Lower lobe of right lung (tissue), 2 donors: ENCODE data around the gene AQP1. TPM values are rescaled to one million over a fixed set of nuclear protein-coding genes. Genes with fewer than 3 reads are reported as not detected.

Experiments used
- ATAC-seq, 2 donors: fragments of 200-7000 bp; cut with Tn5 transposase; one replicate each; pipeline ENCODE4 v1.9.1; 2020 to 2022; ENCODE audit warnings: mild to moderate bottlenecking in 2 of 2, moderate library complexity in 2 of 2
- DNase-seq: peaks from one replicate; pipeline ENCODE4 v3.0.0-alpha.2; 2020
- H3K27ac ChIP-seq: fragments of 200-600 bp; one replicate; pipeline ENCODE4 v1.8.0; 2022
- H3K27me3 ChIP-seq: fragments of 200-600 bp; one replicate; pipeline ENCODE4 v1.8.0; 2022; ENCODE audit warnings: low read depth
- H3K36me3 ChIP-seq: fragments of 200-600 bp; one replicate; pipeline ENCODE4 v1.8.0; 2022; ENCODE audit warnings: mild to moderate bottlenecking
- H3K4me1 ChIP-seq: fragments of 200-600 bp; one replicate; pipeline ENCODE4 v1.8.0; 2022
- H3K4me3 ChIP-seq: fragments of 200-600 bp; one replicate; pipeline ENCODE4 v1.8.0; 2022; ENCODE audit warnings: mild to moderate bottlenecking
- H3K9me3 ChIP-seq: fragments of 200-600 bp; one replicate; pipeline ENCODE4 v1.8.0; 2022
- CTCF ChIP-seq: fragments of 200-600 bp; IDR thresholded peaks from one replicate; pipeline ENCODE4 v1.8.0; 2022; ENCODE audit warnings: antibody characterized with exemption, mild to moderate bottlenecking
- intact Hi-C: fragments of 100-400 bp; cut with DNase I; formaldehyde crosslinking; loops from one replicate; pipeline ENCODE4 v1.11.0; 2022
- total RNA-seq: library from RNA; stranded (reverse); fragmentation: NEBNext Ultra II Directional; extraction: Animal tissue kit (Norgen Biotek cat#: 25700); gene quantifications from one replicate; pipeline ENCODE4 v1.2.1, GENCODE V29; 2021
- donor health status: DM: no; HTN: yes; CAD: no; lungs with severe emphysema.

Gene AQP1
- total RNA-seq, 1 donor from 2014 or later, result 826 TPM

- TF ChIP-seq CTCF, result no peak
- Histone ChIP-seq H3K9me3 (no peaks in the 10 kb centered on the region), H3K27ac (no peak overlapping the region), H3K36me3 (peaks cover 7% of the 10 kb centered on the region), H3K4me3 (no peak overlapping the region), H3K27me3 (no peaks in the 10 kb centered on the region), H3K4me1 (peaks cover 40% of the 10 kb centered on the region)
- ATAC-seq (no peak), DNase-seq (no peak)
- intact Hi-C loops, result no loop called here
Observed at GRCh38 chr7:30884881-30885280, 26.8 kb upstream of the AQP1 start.

- Histone ChIP-seq H3K4me1 (peaks cover 32% of the 10 kb centered on the region), H3K36me3 (no peaks in the 10 kb centered on the region), H3K27me3 (no peaks in the 10 kb centered on the region), H3K4me3 (no peak overlapping the region), H3K27ac (no peak overlapping the region), H3K9me3 (no peaks in the 10 kb centered on the region)
- ATAC-seq (no peak), DNase-seq (no peak)
- TF ChIP-seq CTCF, result no peak
- intact Hi-C loops, result no loop called here
Observed at GRCh38 chr7:30886608-30887011, 25.0 kb upstream of the AQP1 start.

GRCh38 chr7:30887464-30887872, 24.2 kb upstream of the AQP1 start:
- Histone ChIP-seq H3K27me3 (no peaks in the 10 kb centered on the region), H3K27ac (peak overlapping the region; percentile 41), H3K9me3 (no peaks in the 10 kb centered on the region), H3K4me3 (no peak overlapping the region), H3K36me3 (no peaks in the 10 kb centered on the region), H3K4me1 (peaks cover 40% of the 10 kb centered on the region)
- intact Hi-C loops, result no loop called here
- TF ChIP-seq CTCF, result no peak
- ATAC-seq (peak; percentile 39 to 55), DNase-seq (no peak)

- H3K27ac ChIP-seq, result peak overlapping the region; percentile 33
- DNase-seq, result no peak
Observed at GRCh38 chr7:30888747-30889146, 22.9 kb upstream of the AQP1 start.

GRCh38 chr7:30890226-30890625, 21.4 kb upstream of the AQP1 start:
- intact Hi-C loops, result no loop called here
- Histone ChIP-seq H3K27ac (no peak overlapping the region), H3K9me3 (no peaks in the 10 kb centered on the region), H3K4me3 (no peak overlapping the region), H3K27me3 (no peaks in the 10 kb centered on the region), H3K36me3 (no peaks in the 10 kb centered on the region), H3K4me1 (peaks cover 67% of the 10 kb centered on the region)
- no peak for TF ChIP-seq CTCF
- ATAC-seq, result no peak
- DNase-seq, result no peak

More at GRCh38 chr7:30888747-30889146, 22.9 kb upstream of the AQP1 start:
- Histone ChIP-seq H3K27me3 (no peaks in the 10 kb centered on the region), H3K36me3 (no peaks in the 10 kb centered on the region), H3K4me1 (peaks cover 52% of the 10 kb centered on the region), H3K9me3 (no peaks in the 10 kb centered on the region), H3K4me3 (no peak overlapping the region)
- intact Hi-C loops, result no loop called here
- peak; percentile 79 to 87 for ATAC-seq
- no peak for TF ChIP-seq CTCF

GRCh38 chr7:30893357-30893756, 18.3 kb upstream of the AQP1 start:
- DNase-seq (no peak), ATAC-seq (no peak)
- no peaks in the 10 kb centered on the region for H3K27me3 ChIP-seq
- H3K36me3 ChIP-seq, result no peaks in the 10 kb centered on the region
- TF ChIP-seq CTCF, result no peak
- H3K4me1 ChIP-seq, result peaks cover 76% of the 10 kb centered on the region
- no peak overlapping the region for H3K4me3 ChIP-seq
- peak overlapping the region; percentile 77 for H3K27ac ChIP-seq
- intact Hi-C loops, result no loop called here
- no peaks in the 10 kb centered on the region for H3K9me3 ChIP-seq
